ENCODE measurements around the gene SYT7.

DNA sequence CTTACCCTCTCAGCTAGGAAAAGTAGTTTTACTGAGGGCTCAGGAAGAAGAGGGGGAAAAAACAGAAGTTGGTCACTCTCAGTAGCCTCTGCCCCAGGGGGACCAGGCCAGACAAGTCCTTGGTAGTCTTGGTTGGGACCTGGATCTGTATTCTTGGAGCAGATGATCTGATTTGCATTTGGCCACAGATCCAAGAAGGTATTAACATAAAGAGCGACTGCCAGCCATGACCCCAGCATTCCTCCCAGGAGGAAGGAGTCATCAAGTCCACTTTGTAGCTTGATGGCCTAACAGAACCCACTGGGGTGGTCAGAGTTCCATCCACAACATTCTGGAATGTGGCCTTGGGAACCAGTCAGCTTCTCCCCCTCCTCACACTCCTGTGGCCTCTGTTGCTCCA lies 78.4 kb downstream of the SYT7 start:
- no peak for TF ChIP-seq POLR2A (IDR thresholded peaks at IDR 0.05; ENCODE audit: low read depth, low read length)
- TF ChIP-seq CHD1 (IDR thresholded peaks at IDR 0.05; ENCODE audit: low read depth, low read length): no peak

All from IMR-90 (cell line).